ENCODE measurements around the gene TTC21A.

The TTC21A gene

DNA sequence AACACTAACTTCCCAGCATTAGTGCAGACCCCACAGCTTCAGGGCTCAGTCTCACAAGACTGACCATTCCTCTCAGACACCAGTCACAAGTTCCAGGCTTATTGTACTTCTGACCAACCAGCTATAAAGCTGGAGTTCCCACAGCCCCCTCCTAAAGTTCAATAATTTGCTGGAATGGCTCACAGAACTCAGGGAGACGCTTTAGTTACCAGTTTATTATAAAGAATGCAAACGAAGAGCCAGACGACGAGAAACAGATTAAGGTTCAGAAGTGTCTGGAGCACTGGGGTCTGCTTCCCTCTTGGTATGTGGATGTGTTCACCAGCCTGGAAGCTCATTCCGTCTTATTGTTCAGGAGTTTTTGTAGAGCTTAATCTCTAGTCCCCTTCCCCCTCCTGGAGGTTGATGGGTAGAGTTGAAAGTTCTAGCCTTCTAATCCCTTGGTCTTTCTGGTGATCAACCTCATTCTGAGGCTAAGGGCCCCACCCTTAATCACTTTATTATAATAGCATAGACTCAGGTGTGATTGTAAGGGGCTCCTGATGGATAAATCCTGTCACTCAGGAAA lies 50.8 kb downstream of the TTC21A start:
- TF ChIP-seq, protein P1, sequence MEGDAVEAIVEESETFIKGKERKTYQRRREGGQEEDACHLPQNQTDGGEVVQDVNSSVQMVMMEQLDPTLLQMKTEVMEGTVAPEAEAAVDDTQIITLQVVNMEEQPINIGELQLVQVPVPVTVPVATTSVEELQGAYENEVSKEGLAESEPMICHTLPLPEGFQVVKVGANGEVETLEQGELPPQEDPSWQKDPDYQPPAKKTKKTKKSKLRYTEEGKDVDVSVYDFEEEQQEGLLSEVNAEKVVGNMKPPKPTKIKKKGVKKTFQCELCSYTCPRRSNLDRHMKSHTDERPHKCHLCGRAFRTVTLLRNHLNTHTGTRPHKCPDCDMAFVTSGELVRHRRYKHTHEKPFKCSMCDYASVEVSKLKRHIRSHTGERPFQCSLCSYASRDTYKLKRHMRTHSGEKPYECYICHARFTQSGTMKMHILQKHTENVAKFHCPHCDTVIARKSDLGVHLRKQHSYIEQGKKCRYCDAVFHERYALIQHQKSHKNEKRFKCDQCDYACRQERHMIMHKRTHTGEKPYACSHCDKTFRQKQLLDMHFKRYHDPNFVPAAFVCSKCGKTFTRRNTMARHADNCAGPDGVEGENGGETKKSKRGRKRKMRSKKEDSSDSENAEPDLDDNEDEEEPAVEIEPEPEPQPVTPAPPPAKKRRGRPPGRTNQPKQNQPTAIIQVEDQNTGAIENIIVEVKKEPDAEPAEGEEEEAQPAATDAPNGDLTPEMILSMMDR (conservative IDR thresholded peaks at IDR 0.05; ENCODE audit: low read depth, low read length) = no peak
- DNase-seq (ENCODE audit: low read depth) = no peak
- no peak overlapping the region for H3K4me3 ChIP-seq (ENCODE audit: low read depth, low read length)

DNA sequence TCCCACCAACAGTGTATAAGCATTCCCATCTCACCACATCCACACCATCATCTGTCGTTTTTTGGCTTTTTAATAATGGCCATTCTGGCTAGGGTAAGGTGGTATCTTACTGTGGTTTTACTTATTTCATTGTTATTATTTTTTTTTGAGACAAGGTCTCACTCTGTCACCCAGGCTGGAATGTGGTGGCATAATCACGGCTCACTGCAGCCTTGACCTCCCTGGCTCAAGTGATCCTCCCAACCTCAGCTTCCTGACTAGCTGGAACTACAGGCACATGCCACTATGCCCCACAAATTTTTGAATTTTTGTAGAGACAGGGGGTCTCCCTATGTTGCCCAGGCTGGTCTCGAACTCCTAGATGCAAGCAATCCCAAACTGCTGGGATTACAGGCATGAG lies 56.9 kb downstream of the TTC21A start:
- TF ChIP-seq, protein P1 (conservative IDR thresholded peaks at IDR 0.05; ENCODE audit: low read depth, low read length) = no peak
- no peak overlapping the region for H3K4me3 ChIP-seq (ENCODE audit: low read depth, low read length)
- no peak for DNase-seq (ENCODE audit: low read depth)

DNA sequence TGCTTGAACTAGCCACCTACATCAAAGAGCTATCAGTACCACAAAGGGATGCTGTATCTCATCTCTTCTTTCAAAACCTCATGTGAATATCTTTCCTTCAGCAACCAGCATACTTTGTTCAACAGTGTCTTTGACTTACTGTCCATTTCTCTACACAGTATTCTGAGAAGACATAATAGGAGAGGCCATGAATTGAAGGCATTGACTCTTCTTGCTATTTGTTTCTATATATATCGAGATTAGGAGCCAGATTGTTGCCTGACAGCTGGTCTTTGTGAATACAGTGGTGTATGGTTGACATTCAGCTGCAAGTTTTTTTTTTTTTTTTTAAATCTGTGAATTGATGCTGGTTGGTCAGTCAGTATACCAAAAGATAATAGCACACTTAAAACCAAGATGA lies 58.0 kb downstream of the TTC21A start:
- no peak for DNase-seq (ENCODE audit: low read depth)
- H3K4me3 ChIP-seq (ENCODE audit: low read depth, low read length) = no peak overlapping the region
- TF ChIP-seq, protein P1 (conservative IDR thresholded peaks at IDR 0.05; ENCODE audit: low read depth, low read length) = no peak

DNA sequence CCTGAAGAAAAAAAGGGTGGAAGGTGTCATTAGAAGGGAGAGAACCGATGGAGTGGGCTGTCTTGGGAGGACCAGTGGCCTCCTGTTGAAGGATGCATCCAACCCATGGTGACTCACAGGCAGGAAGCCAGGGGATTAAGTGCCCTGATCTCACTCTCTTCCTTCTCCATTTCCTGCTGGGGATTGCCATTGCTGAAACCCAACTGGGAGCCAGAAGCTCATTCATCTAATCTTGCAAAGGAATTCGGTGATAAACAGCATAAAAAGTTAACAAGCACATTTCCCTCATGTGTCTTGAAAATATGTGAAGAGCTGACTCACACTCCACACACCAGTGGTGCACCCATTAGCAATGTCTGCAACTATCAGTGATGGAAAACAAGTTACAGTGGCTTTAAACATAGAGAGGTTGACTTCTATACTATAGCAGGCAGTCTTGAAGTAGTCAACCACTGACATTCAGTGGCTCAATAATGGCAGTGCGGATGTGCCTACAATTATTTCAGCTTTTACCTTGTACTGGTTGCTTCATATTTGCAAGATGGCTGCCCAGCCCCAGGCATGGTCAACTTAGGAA lies 58.7 kb downstream of the TTC21A start:
- H3K4me3 ChIP-seq (ENCODE audit: low read depth, low read length) = no peak overlapping the region
- TF ChIP-seq, protein P1 (conservative IDR thresholded peaks at IDR 0.05; ENCODE audit: low read depth, low read length) = peak; percentile 20
- peak; percentile 90 for DNase-seq (ENCODE audit: low read depth)

DNA sequence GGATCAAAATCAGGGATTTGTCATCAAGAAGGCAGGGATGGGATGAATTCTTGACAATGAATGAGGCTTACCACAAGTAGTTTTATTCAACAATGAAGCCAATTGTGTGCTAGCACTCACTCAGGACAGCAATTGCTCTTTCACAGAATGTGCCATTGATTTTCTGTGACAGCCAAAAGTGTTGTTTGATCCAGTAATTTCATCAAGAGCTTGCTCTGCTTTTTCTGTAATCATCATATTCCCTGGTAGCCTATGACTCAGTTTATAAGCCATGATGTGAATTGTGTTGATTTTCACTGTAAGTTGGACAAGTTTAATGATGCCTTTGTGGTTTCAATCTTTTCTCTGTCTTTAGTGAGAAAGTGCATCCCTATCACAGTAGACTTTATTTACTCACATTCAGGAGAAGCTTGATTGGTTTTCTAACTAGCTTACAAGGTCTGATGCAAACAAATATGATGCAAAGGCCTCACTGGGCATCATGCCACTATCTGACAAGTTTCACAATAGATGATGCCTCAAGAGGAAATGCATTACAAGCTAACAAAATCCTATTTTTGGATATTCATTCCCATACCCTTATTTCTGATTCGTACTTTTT lies 59.6 kb downstream of the TTC21A start:
- TF ChIP-seq, protein P1 (conservative IDR thresholded peaks at IDR 0.05; ENCODE audit: low read depth, low read length) = no peak
- H3K4me3 ChIP-seq (ENCODE audit: low read depth, low read length) = no peak overlapping the region
- peak; percentile 95 for DNase-seq (ENCODE audit: low read depth)

DNA sequence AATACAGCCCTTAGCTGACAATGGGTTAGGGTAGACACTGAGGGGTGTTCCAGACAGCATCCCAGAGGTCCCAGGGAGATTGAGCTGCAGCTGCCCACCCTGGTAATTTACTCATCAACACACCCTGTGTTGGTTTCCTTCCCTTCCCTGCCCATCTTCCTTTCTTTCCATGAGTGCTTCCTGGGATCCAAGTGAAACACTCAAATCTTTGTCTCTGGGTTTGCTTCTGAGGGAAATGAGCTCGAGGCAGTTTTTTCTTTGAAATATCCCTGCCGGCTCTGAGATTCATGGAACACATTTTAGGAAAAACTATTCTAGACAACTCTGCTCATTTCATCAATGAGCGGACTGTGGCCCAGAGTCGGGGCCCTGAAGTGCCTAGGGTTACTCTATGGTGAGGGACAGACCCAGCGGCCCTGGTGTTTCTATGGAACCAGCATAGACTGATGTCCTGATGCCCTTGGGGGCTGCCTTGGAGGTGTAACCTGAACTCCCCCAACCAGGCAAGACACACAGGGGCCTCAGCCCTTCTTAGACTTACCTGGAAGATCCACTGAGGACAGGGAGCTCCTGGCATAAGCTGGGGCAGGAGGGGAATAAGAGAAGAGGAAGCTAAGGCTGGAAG lies 60.8 kb downstream of the TTC21A start:
- TF ChIP-seq, protein P1 (conservative IDR thresholded peaks at IDR 0.05; ENCODE audit: low read depth, low read length) = no peak
- no peak overlapping the region for H3K4me3 ChIP-seq (ENCODE audit: low read depth, low read length)
- no peak for DNase-seq (ENCODE audit: low read depth)
